Heart left ventricle (tissue), 16 donors: Measurements from ENCODE around the gene C3orf22. TPM values are rescaled to one million over a fixed set of nuclear protein-coding genes. Genes with fewer than 3 reads are reported as not detected.
A peak's percentile ranks its signal among the peaks of the same experiment; 100 is the strongest.

ENCODE experiments used
- ATAC-seq, 4 donors: fragments of 200-7000 bp; cut with Tn5 transposase; one replicate each; pipeline ENCODE4 v1.9.1; 2020 to 2022; ENCODE audit warnings: moderate library complexity in 4 of 4, mild to moderate bottlenecking in 3 of 4, moderate number of reproducible peaks in 1 of 4
- DNase-seq, 5 donors: peaks; one replicate each; pipeline ENCODE4 v3.0.0-alpha.2; 2020
- H3K27ac ChIP-seq, 12 donors: fragments of 200-600 bp; sonication (generic) in 4 of 12; one replicate each; pipeline versions ENCODE4 v1.5.0 to v1.8.0; 2016 to 2022; ENCODE audit warnings: mild to moderate bottlenecking in 2 of 12
- H3K27me3 ChIP-seq, 9 donors: fragments of 200-600 bp; sonication (generic) in 2 of 9; one replicate each; pipeline versions ENCODE4 v1.5.1 to v1.8.0; 2016 to 2022; ENCODE audit warnings: mild to moderate bottlenecking in 3 of 9
- H3K36me3 ChIP-seq, 9 donors: fragments of 200-600 bp; sonication (generic) in 2 of 9; one replicate each; pipeline versions ENCODE4 v1.5.0 to v1.8.0; 2018 to 2022; ENCODE audit warnings: mild to moderate bottlenecking in 2 of 9
- H3K4me1 ChIP-seq, 12 donors: fragments of 200-600 bp; sonication (generic) in 4 of 12; one replicate each; pipeline versions ENCODE4 v1.5.0 to v1.8.0; 2016 to 2022; ENCODE audit warnings: mild to moderate bottlenecking in 3 of 12
- H3K4me3 ChIP-seq, 12 donors: fragments of 200-600 bp; sonication (generic) in 4 of 12; one replicate each; pipeline versions ENCODE4 v1.5.0 to v1.8.0; 2017 to 2022; ENCODE audit warnings: mild to moderate bottlenecking in 9 of 12, moderate library complexity in 4 of 12
- H3K9me3 ChIP-seq, 12 donors: fragments of 200-600 bp; sonication (generic) in 4 of 12; one replicate each; pipeline versions ENCODE4 v1.5.0 to v1.8.0; 2016 to 2022; ENCODE audit warnings: mild to moderate bottlenecking in 1 of 12
- CTCF ChIP-seq, 12 donors: fragments of 200-600 bp; sonication (generic) in 4 of 12; IDR thresholded peaks; one replicate each; pipeline versions ENCODE4 v1.5.0 to v1.8.0; 2018 to 2022; ENCODE audit warnings: antibody characterized with exemption in 12 of 12, mild to moderate bottlenecking in 5 of 12
- POLR2A ChIP-seq, 2 donors: fragments of 450-650 bp; IDR thresholded peaks; one replicate each; pipeline ENCODE4 v1.6.1; 2017; ENCODE audit warnings: antibody characterized with exemption in 2 of 2, mild to moderate bottlenecking in 2 of 2, moderate library complexity in 2 of 2
- WGBS, 4 donors: extraction: QIAGEN DNeasy Blood & Tissue Kit in 2 of 4; methylation state at CpG; one replicate each; pipeline versions ENCODE4 v1.1.5 to v1.1.7; 2013 to 2018; 5-methylcytosine and 5-hydroxymethylcytosine counted together
- intact Hi-C, 10 donors: fragments of 100-400 bp; cut with DNase I; formaldehyde crosslinking; loops; one replicate each; pipeline versions ENCODE4 v1.11.1 to v1.14.2; 2022
- long read RNA-seq, 3 donors: library from polyadenylated mRNA; unstranded; transcript quantifications; one replicate each; pipeline ENCODE4 v2.0.0, GENCODE V29; 2020 to 2021
- polyA plus RNA-seq, 2 donors: library from polyadenylated mRNA; stranded (reverse); fragments of 200-250 nt; gene quantifications; one replicate each; pipeline ENCODE4 v1.2.3, GENCODE V29; 2013
- total RNA-seq, 9 donors: library from RNA; depleted of rRNA in 2 of 9; stranded (reverse); fragments of >200 nt in 2 of 9; fragmentation: NEBNext Ultra II Directional in 3 of 9; extraction: Animal tissue kit (Norgen Biotek cat#: 25700) in 3 of 9; gene quantifications; one replicate each; pipeline versions ENCODE4 v1.1.0 to v1.2.4, GENCODE V29; 2016 to 2023
- donor health status: ischemic (EF 13 %, LVEDD 7.1; RV severe dilation, severe dysfunction).
- donor health status: healthy with polysubstance abuse.
- donor health status: DM: no; HTN: yes; CAD: no.
- donor health status: DM: no; HTN: no; CAD: no.
- donor health status: ischemic (EF 25% LVEDD 6.9; RV normal size, moderate dysfunction).
- donor health status: ischemic (EF 25% LVEDD 5.7; RV mildly dilated, moderate dysfunction).
- donor health status: healthy.
- donor health status: DM: yes; HTN: yes; CAD: no.
- donor health status: ischemic (EF 35%, LVEDD 5.7; RV mildly dilated, moderate dysfunction).
- donor health status: nonischemic (EF 11% LVEDD 7.7; RV severe dilation, severe dysfunction).
- donor health status: DM: yes; HTN: yes; CAD: no.
- donor health status: PGD.
- donor health status: ischemic (EF 29% LVEDD 5.4; RV normal size, mild dysfunction).
- donor health status: nonischemic (EF 23%, LVEDD 6.1; RV moderate dilation, normal function).

C3orf22 gene
- total RNA-seq (not detected), polyA plus RNA-seq (not detected)
- long read RNA-seq, donor 1: 0 reads
- long read RNA-seq, donor 2: 0 reads
- long read RNA-seq, donor 3: 0 reads

GRCh38 chr3:126558336-126559071 lies at the start of gene C3orf22:
C3orf22 (minus strand) TSS chr3:126558932; CDS start chr3:126553390, 5,542 bp downstream.
- peak in 3 of 5 donors; percentile 12 to 40 (median 22) for DNase-seq
- intact Hi-C loops: no loop called here
- no peak for TF ChIP-seq POLR2A (IDR thresholded peaks at IDR 0.05)
- no peak for TF ChIP-seq CTCF (IDR thresholded peaks at IDR 0.05)

GRCh38 chr3:126607214-126607908 lies 48.6 kb upstream of the C3orf22 start:
- DNase-seq (no peak), ATAC-seq (peak in 3 of 4 donors; percentile 56 to 81 (median 71))
- peaks cover 0 to 6% (median 0%) of the 10 kb centered on the region in 12 donors for H3K4me1 ChIP-seq
- intact Hi-C loops: loop anchor here in 1 of 10 donors (1.0 kb wide), 1 partner anchor 14 kb away; no protein-coding TSS in a partner anchor
- H3K27me3 ChIP-seq: no peaks in the 10 kb centered on the region
- no peak overlapping the region for H3K27ac ChIP-seq
- TF ChIP-seq CTCF (IDR thresholded peaks at IDR 0.05) (no peak), POLR2A (IDR thresholded peaks at IDR 0.05) (no peak)
- H3K9me3 ChIP-seq: no peaks in the 10 kb centered on the region
- WGBS, 4 donors: 75 to 79% (median 76%) methylated on average over 11 of the region's 11 CpGs
- H3K4me3 ChIP-seq: no peak overlapping the region
- peaks cover 0 to 74% (median 24%) of the 10 kb centered on the region in 9 donors for H3K36me3 ChIP-seq

More at GRCh38 chr3:126558336-126559071, at the start of gene C3orf22:
- H3K9me3 ChIP-seq: peaks cover 0 to 19% (median 3%) of the 10 kb centered on the region in 12 donors
- H3K27ac ChIP-seq: no peak within 1 kb of the TSS
- no peaks in the 10 kb centered on the region for H3K4me1 ChIP-seq
- no peaks in the 10 kb centered on the region for H3K36me3 ChIP-seq
- peak in 2 of 4 donors; percentile 35 to 47 for ATAC-seq
- WGBS, 4 donors: 62 to 71% (median 66%) methylated on average over 7 to 9 of the region's 9 CpGs
- no peaks in the 10 kb centered on the region for H3K27me3 ChIP-seq
- no peak within 1 kb of the TSS for H3K4me3 ChIP-seq

GRCh38 chr3:126606001-126606400 lies 47.3 kb upstream of the C3orf22 start:
- H3K9me3 ChIP-seq: no peaks in the 10 kb centered on the region
- peaks cover 0 to 6% (median 0%) of the 10 kb centered on the region in 12 donors for H3K4me1 ChIP-seq
- TF ChIP-seq CTCF (IDR thresholded peaks at IDR 0.05) (no peak), POLR2A (IDR thresholded peaks at IDR 0.05) (no peak)
- H3K27me3 ChIP-seq: no peaks in the 10 kb centered on the region
- H3K27ac ChIP-seq: no peak overlapping the region
- H3K36me3 ChIP-seq: peaks cover 0 to 64% (median 21%) of the 10 kb centered on the region in 9 donors
- DNase-seq (no peak), ATAC-seq (no peak)
- intact Hi-C loops: no loop called here
- no peak overlapping the region for H3K4me3 ChIP-seq
- WGBS, 4 donors: 75 to 84% (median 80%) methylated on average over 3 of the region's 3 CpGs

- H3K4me1 ChIP-seq: peaks cover 0 to 6% (median 0%) of the 10 kb centered on the region in 12 donors
- no peaks in the 10 kb centered on the region for H3K27me3 ChIP-seq
- intact Hi-C loops: no loop called here
- H3K27ac ChIP-seq: no peak overlapping the region
- H3K36me3 ChIP-seq: peaks cover 0 to 51% (median 8%) of the 10 kb centered on the region in 9 donors
- no peak overlapping the region for H3K4me3 ChIP-seq
- no peaks in the 10 kb centered on the region for H3K9me3 ChIP-seq
- 88 to 94% (median 89%) methylated on average over 6 of the region's 6 CpGs for WGBS, 4 donors
- TF ChIP-seq CTCF (IDR thresholded peaks at IDR 0.05) (no peak), POLR2A (IDR thresholded peaks at IDR 0.05) (no peak)
- no peak for DNase-seq
- ATAC-seq: no peak
Measured at GRCh38 chr3:126604691-126605090, 46.0 kb upstream of the C3orf22 start.
